PC-9 (cell line): ENCODE results near the gene LY6G6F. TPM values are rescaled to one million over a fixed set of nuclear protein-coding genes. Genes with fewer than 3 reads are reported as not detected.

Source experiments
- BruUV-seq: library from RNA; stranded (reverse); fragments of 400-500 nt; replicated peaks from 2 replicates; lab custom pipeline; 2021; lab: Mats Ljungman, UMichigan
- CTCF ChIA-PET: fragments of 300-600 bp; sonication (Branson Sonifier 250); formaldehyde crosslinking; loops from one replicate; lab custom pipeline; 2022; ENCODE audit warnings: antibody characterized with exemption; lab: Charles Lee
- POLR2A ChIA-PET: fragments of 300-600 bp; sonication (Branson Sonifier 250); formaldehyde crosslinking; loops from one replicate; lab custom pipeline; 2022; ENCODE audit warnings: antibody characterized with exemption; ENCODE audit not compliant: unreplicated experiment; lab: Charles Lee
- DNase-seq, 2 experiments: peaks; one replicate each; pipeline versions ENCODE4 v3.0.0 to v3.0.0-alpha.2; 2015 to 2022; ENCODE audit warnings: mixed read lengths in 1 of 2
- H2AFZ ChIP-seq: fragments of 200-600 bp; sonication (generic); 2 replicates; pipeline ENCODE4 v1.8.1; 2017; ENCODE audit warnings: antibody characterized with exemption
- H3F3A ChIP-seq: fragments of 200-600 bp; sonication (generic); 2 replicates; pipeline ENCODE4 v1.8.1; 2017; ENCODE audit warnings: antibody characterized with exemption, mild to moderate bottlenecking, low read depth; ENCODE audit not compliant: insufficient read depth
- H3K27ac ChIP-seq: fragments of 200-600 bp; sonication (generic); 2 replicates; pipeline ENCODE4 v1.6.1; 2016; ENCODE audit warnings: mixed run types
- H3K27me3 ChIP-seq: fragments of 200-600 bp; sonication (generic); 2 replicates; pipeline ENCODE4 v1.6.1; 2016; ENCODE audit warnings: low read depth, mixed run types; ENCODE audit not compliant: insufficient read depth
- H3K36me3 ChIP-seq: fragments of 200-600 bp; sonication (generic); 2 replicates; pipeline ENCODE4 v1.6.1; 2016; ENCODE audit warnings: low read depth, mixed run types
- H3K4me1 ChIP-seq: fragments of 200-600 bp; sonication (generic); replicated peaks from 2 replicates; pipeline ENCODE4 v1.6.1; 2016; ENCODE audit warnings: mixed run types; ENCODE audit not compliant: insufficient read depth
- H3K4me2 ChIP-seq: fragments of 200-600 bp; sonication (generic); 2 replicates; pipeline ENCODE4 v1.6.1; 2017; ENCODE audit warnings: mixed run types
- H3K4me3 ChIP-seq: fragments of 200-600 bp; sonication (generic); 2 replicates; pipeline ENCODE4 v1.6.1; 2016; ENCODE audit warnings: mixed run types
- H3K79me2 ChIP-seq: fragments of 200-600 bp; sonication (generic); 2 replicates; pipeline ENCODE4 v1.6.1; 2017; ENCODE audit warnings: low read depth, mixed run types
- H3K9me2 ChIP-seq: fragments of 200-600 bp; sonication (generic); 2 replicates; pipeline ENCODE4 v1.8.1; 2017; ENCODE audit warnings: mild to moderate bottlenecking; ENCODE audit not compliant: insufficient read depth
- H3K9me3 ChIP-seq: fragments of 200-600 bp; sonication (generic); 2 replicates; pipeline ENCODE4 v1.8.1; 2016; ENCODE audit warnings: low read depth; ENCODE audit not compliant: insufficient read depth
- H4K20me1 ChIP-seq: fragments of 200-600 bp; sonication (generic); 2 replicates; pipeline ENCODE4 v1.8.1; 2017; ENCODE audit not compliant: insufficient read depth
- CTCF ChIP-seq: fragments of 200-600 bp; sonication (generic); conservative IDR thresholded peaks from 2 replicates; pipeline ENCODE4 v1.6.1; 2017; ENCODE audit warnings: mixed run types, antibody characterized with exemption, mild to moderate bottlenecking, moderate library complexity
- EZH2 ChIP-seq: fragments of 200-600 bp; sonication (generic); IDR thresholded peaks from 2 replicates; pipeline ENCODE4 v1.8.0; 2017; ENCODE audit warnings: antibody characterized with exemption, low read depth
- intact Hi-C: fragments of 100-400 bp; cut with micrococcal nuclease; formaldehyde crosslinking; loops from one replicate; pipeline ENCODE4 v1.10.0; 2022; ENCODE audit not compliant: unreplicated experiment
- total RNA-seq: library from RNA; stranded (reverse); gene quantifications from 2 replicates; pipeline ENCODE4 v1.2.3, GENCODE V29; 2021

The LY6G6F gene
- total RNA-seq, 1 experiment from 2014 or later, result not detected

GRCh38 chr6:31677955-31678354 lies 28.7 kb upstream of the LY6G6F start:
- TF ChIP-seq CTCF, result no peak
- no peak for TF ChIP-seq EZH2
- Histone ChIP-seq H3K27ac (no peak overlapping the region), H3F3A (peaks cover 38% of the 10 kb centered on the region), H3K9me2 (no peaks in the 10 kb centered on the region), H3K4me1 (peaks cover 17% of the 10 kb centered on the region), H3K4me2 (no peak overlapping the region), H3K9me3 (no peaks in the 10 kb centered on the region), H3K27me3 (no peaks in the 10 kb centered on the region), H3K79me2 (no peaks in the 10 kb centered on the region), H3K36me3 (no peaks in the 10 kb centered on the region), H4K20me1 (no peaks in the 10 kb centered on the region), H3K4me3 (no peak overlapping the region), H2AFZ (no peak overlapping the region)
- BruUV-seq, result no TSS peak
- CTCF ChIA-PET, result interaction anchor here (0.7 kb wide), 1 partner anchor 1520 kb away, joined by 4 read pairs; no protein-coding TSS in a partner anchor
- intact Hi-C loops, result no loop called here
- DNase-seq, result no peak
- POLR2A ChIA-PET, result no interaction called here

- H3K27me3 ChIP-seq, result no peaks in the 10 kb centered on the region
- no peaks in the 10 kb centered on the region for H3K9me3 ChIP-seq
- no peaks in the 10 kb centered on the region for H3K9me2 ChIP-seq
- peak within 1 kb of the TSS; percentile 99 for H3K4me2 ChIP-seq
- no peaks in the 10 kb centered on the region for H3K36me3 ChIP-seq
- peak within 1 kb of the TSS; percentile 31; the same call in 1 of the 2 replicates for H3K27ac ChIP-seq
- TSS peak; percentile 69 for BruUV-seq
- intact Hi-C loops, result loop anchor here (1.0 to 10.0 kb wide), 6 partner anchors 59 to 272 kb away; partner anchors contain the start of genes EHMT2 and SLC44A4
- peaks cover 20% of the 10 kb centered on the region for H3F3A ChIP-seq
- ChIA-PET POLR2A (interaction anchor here (0.6 kb wide), 2 partner anchors 10 to 59 kb away, joined by 3 to 17 read pairs; no protein-coding TSS in a partner anchor), CTCF (interaction anchor here (0.7 to 1.6 kb wide), 3 partner anchors 89 to 272 kb away, joined by 7 to 14 read pairs (median 11); no protein-coding TSS in a partner anchor)
- no peaks in the 10 kb centered on the region for H3K79me2 ChIP-seq
- peak within 1 kb of the TSS; percentile 70 for H3K4me3 ChIP-seq
- peak; percentile 82 to 88 for DNase-seq
- TF ChIP-seq EZH2 (no peak), CTCF (peak; percentile 54)
- H3K4me1 ChIP-seq, result peaks cover 17% of the 10 kb centered on the region
- no peaks in the 10 kb centered on the region for H4K20me1 ChIP-seq
- peak within 1 kb of the TSS; percentile 98 for H2AFZ ChIP-seq
Observed at GRCh38 chr6:31680226-31681134, 26.2 kb upstream of the LY6G6F start, which contains the start of gene LY6G5C. Gene LY6G5C, minus strand, starts transcription at chr6:31681067. Its CDS starts 694 bp downstream, at chr6:31680373.

GRCh38 chr6:31681135-31681671 lies 25.5 kb upstream of the LY6G6F start:
- no peaks in the 10 kb centered on the region for H3K27me3 ChIP-seq
- no peaks in the 10 kb centered on the region for H4K20me1 ChIP-seq
- H3F3A ChIP-seq, result peaks cover 20% of the 10 kb centered on the region
- intact Hi-C loops, result loop anchor here (2.0 to 10.0 kb wide), 3 partner anchors 194 to 272 kb away; partner anchors contain the start of genes EHMT2 and SLC44A4
- H2AFZ ChIP-seq, result peak overlapping the region; percentile 98
- BruUV-seq, result TSS peak; percentile 22
- H3K9me3 ChIP-seq, result no peaks in the 10 kb centered on the region
- no peaks in the 10 kb centered on the region for H3K9me2 ChIP-seq
- no peaks in the 10 kb centered on the region for H3K79me2 ChIP-seq
- peaks cover 17% of the 10 kb centered on the region for H3K4me1 ChIP-seq
- H3K36me3 ChIP-seq, result no peaks in the 10 kb centered on the region
- peak overlapping the region; percentile 99 for H3K4me2 ChIP-seq
- ChIA-PET CTCF (interaction anchor here (0.7 to 1.6 kb wide), 3 partner anchors 89 to 271 kb away, joined by 7 to 14 read pairs (median 11); no protein-coding TSS in a partner anchor), POLR2A (interaction anchor here (0.6 kb wide), 2 partner anchors 9 to 58 kb away, joined by 3 to 17 read pairs; no protein-coding TSS in a partner anchor)
- H3K4me3 ChIP-seq, result peak overlapping the region; percentile 70
- DNase-seq, result peak in 1 of 2 experiments; percentile 57
- TF ChIP-seq EZH2, result no peak
- no peak for TF ChIP-seq CTCF
- H3K27ac ChIP-seq, result peak overlapping the region; percentile 31; the same call in 1 of the 2 replicates
